WERI-Rb-1 (cell line): ENCODE data around the gene SUMO1.
"Not testable (repeated sequence)": the region's sequence is repeated elsewhere in the genome, so short reads cannot be mapped to it uniquely, and the experiment has no call there.

Experiments
- DNase-seq: peaks from one replicate; pipeline ENCODE4 v3.0.0-alpha.2; 2020
- H3K27ac ChIP-seq: fragments of 250-450 bp; sonication (Bioruptor Pico); 2 replicates; pipeline ENCODE4 v1.5.1; 2020; ENCODE audit warnings: mild to moderate bottlenecking, moderate library complexity
- H3K27me3 ChIP-seq: fragments of 250-450 bp; sonication (Bioruptor Pico); 2 replicates; pipeline ENCODE4 v1.5.1; 2021; ENCODE audit warnings: mild to moderate bottlenecking, low read depth, moderate library complexity; ENCODE audit not compliant: insufficient read depth, severe bottlenecking
- H3K36me3 ChIP-seq: fragments of 250-450 bp; sonication (Bioruptor Pico); 2 replicates; pipeline ENCODE4 v1.5.1; 2020; ENCODE audit warnings: mild to moderate bottlenecking, moderate library complexity
- H3K4me3 ChIP-seq: 2 replicates; pipeline ENCODE4 v1.5.1; 2011; ENCODE audit warnings: low read depth, mild to moderate bottlenecking, control low read depth, low read length
- H3K9me3 ChIP-seq: fragments of 250-450 bp; sonication (Bioruptor Pico); 2 replicates; pipeline ENCODE4 v1.5.1; 2021; ENCODE audit warnings: mild to moderate bottlenecking, moderate library complexity; ENCODE audit not compliant: severe bottlenecking
- CTCF ChIP-seq: IDR thresholded peaks from 2 replicates; pipeline ENCODE4 v1.5.1; 2011; ENCODE audit warnings: low read depth, mild to moderate bottlenecking, control low read depth, inconsistent platforms, low read length

SUMO1 gene

GRCh38 chr2:202249521-202250253 is 11.3 kb upstream of the SUMO1 start:
- Histone ChIP-seq H3K9me3 (no peaks in the 10 kb centered on the region), H3K4me3 (no peak overlapping the region), H3K27me3 (no peaks in the 10 kb centered on the region), H3K27ac (no peak overlapping the region), H3K36me3 (no peaks in the 10 kb centered on the region)
- no peak for TF ChIP-seq CTCF
- no peak for DNase-seq

- not testable (repeated sequence) for H3K36me3 ChIP-seq, DNase-seq, H3K27me3 ChIP-seq, H3K9me3 ChIP-seq, H3K27ac ChIP-seq, H3K4me3 ChIP-seq
These were observed 9.3 kb upstream of the SUMO1 start for GRCh38 chr2:202247710-202248109.

- peak; percentile 41 for DNase-seq
These were observed 587 bp downstream of the SUMO1 start for GRCh38 chr2:202237787-202238233.

GRCh38 chr2:202221873-202222272 is 16.5 kb downstream of the SUMO1 start:
- H3K4me3 ChIP-seq = no peak overlapping the region
- TF ChIP-seq CTCF = no peak
- no peaks in the 10 kb centered on the region for H3K27me3 ChIP-seq
- no peaks in the 10 kb centered on the region for H3K9me3 ChIP-seq
- no peak overlapping the region for H3K27ac ChIP-seq
- H3K36me3 ChIP-seq = peaks cover 54% of the 10 kb centered on the region
- no peak for DNase-seq

More at GRCh38 chr2:202237787-202238233, 587 bp downstream of the SUMO1 start:
- TF ChIP-seq CTCF = no peak
- Histone ChIP-seq H3K9me3 (no peaks in the 10 kb centered on the region), H3K36me3 (peaks cover 13% of the 10 kb centered on the region), H3K27me3 (no peaks in the 10 kb centered on the region), H3K4me3 (peak overlapping the region; percentile 79), H3K27ac (peak overlapping the region; percentile 87)

GRCh38 chr2:202215179-202215578 is 23.2 kb downstream of the SUMO1 start:
- H3K27me3 ChIP-seq = no peaks in the 10 kb centered on the region
- peaks cover 63% of the 10 kb centered on the region for H3K36me3 ChIP-seq
- H3K9me3 ChIP-seq = no peaks in the 10 kb centered on the region
- H3K4me3 ChIP-seq = no peak overlapping the region
- no peak for TF ChIP-seq CTCF
- no peak for DNase-seq
- no peak overlapping the region for H3K27ac ChIP-seq

GRCh38 chr2:202208526-202208925 is 29.9 kb downstream of the SUMO1 start:
- no peak for TF ChIP-seq CTCF
- Histone ChIP-seq H3K27me3 (no peaks in the 10 kb centered on the region), H3K36me3 (peaks cover 69% of the 10 kb centered on the region), H3K27ac (no peak overlapping the region), H3K4me3 (no peak overlapping the region), H3K9me3 (no peaks in the 10 kb centered on the region)
- no peak for DNase-seq
